DMS114 treated with DMSO at 0.1 percent for 48 hours (cell line): ENCODE data around the gene EMC9.

Experiments used
- DNase-seq: peaks from one replicate; lab custom pipeline; 2025; ENCODE audit not compliant: unreplicated experiment; lab: John Stamatoyannopoulos, UW

The EMC9 gene

DNA sequence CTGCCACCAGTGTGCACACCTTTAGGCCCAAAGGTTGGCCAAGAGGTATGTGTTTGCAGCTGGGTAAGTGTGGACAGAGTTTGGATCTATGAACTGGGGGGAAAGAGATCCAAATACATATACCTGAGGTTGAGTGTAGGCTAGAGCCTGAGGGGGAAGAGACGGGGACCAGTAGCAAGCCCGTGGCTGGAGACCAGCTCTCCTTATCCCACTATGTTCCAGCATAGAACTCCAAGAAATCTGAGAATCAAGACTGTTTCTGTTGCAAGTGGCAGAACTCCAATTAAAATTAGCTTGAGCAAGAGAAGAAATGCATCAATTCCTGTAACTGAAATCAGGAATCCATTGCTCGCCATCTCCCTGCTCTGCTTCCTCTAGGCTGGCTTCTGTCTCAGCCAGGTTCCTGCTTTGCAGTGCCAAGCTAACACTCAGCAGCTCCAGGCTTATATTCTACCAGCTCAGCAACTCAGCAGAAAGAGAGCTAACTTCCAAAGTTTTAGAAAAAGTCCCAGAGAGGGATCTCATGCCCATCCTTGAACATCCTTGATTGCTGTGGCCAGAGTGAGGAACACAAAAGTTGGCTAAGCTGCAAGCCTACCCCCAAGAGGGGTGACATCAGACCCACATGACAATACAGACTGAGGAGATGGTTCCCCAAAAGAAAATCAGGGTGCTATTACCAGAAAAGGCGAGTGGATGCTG, 48.7 kb downstream of the EMC9 start:
- no peak for DNase-seq

DNA sequence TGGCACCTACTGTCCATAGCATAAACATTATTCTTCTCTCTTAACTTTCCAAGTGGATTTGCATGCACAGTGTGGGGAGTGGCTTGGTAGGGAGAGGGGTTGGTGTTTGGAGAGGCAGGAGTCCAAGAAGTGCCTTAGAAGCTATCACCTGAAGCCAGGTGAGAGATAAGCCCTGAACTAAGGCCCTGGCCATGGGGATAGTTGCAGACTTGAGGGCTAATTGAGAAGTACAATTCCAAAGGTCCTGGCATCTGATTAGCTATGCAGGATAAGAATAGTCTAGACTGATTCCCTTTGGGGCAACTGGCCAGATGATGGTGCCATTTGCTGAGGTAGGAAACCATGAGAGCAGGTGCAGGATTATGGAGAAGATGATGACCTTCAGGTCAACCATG, 49.3 kb downstream of the EMC9 start:
- DNase-seq: no peak

DNA sequence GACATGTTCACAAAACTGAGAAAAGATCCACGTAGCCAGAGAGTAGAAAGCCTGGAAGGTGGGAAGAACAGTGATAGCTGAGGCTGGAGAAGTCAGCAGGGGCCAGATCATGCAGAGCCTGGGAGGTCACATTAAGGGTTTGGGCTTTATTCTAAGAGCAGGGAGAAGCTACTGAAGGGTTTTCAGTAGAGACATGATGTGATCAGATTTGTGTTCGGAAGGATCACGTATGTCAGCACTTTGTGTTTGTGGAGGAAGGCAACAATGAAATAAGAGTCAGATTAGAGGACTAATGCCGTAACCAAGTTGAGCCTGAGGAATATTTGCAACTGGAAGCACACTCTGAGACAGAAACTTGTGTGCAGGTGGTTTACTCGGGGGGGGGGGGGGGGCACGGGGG, 51.5 kb downstream of the EMC9 start:
- DNase-seq: no peak
